Measurements from ENCODE around the gene PHRF1. TPM values are rescaled to one million over a fixed set of nuclear protein-coding genes. Genes with fewer than 3 reads are reported as not detected.

PHRF1 gene
- total and polyA plus RNA-seq, 9 donors, result 13.1 to 23.1 (median 20.1) TPM

DNA sequence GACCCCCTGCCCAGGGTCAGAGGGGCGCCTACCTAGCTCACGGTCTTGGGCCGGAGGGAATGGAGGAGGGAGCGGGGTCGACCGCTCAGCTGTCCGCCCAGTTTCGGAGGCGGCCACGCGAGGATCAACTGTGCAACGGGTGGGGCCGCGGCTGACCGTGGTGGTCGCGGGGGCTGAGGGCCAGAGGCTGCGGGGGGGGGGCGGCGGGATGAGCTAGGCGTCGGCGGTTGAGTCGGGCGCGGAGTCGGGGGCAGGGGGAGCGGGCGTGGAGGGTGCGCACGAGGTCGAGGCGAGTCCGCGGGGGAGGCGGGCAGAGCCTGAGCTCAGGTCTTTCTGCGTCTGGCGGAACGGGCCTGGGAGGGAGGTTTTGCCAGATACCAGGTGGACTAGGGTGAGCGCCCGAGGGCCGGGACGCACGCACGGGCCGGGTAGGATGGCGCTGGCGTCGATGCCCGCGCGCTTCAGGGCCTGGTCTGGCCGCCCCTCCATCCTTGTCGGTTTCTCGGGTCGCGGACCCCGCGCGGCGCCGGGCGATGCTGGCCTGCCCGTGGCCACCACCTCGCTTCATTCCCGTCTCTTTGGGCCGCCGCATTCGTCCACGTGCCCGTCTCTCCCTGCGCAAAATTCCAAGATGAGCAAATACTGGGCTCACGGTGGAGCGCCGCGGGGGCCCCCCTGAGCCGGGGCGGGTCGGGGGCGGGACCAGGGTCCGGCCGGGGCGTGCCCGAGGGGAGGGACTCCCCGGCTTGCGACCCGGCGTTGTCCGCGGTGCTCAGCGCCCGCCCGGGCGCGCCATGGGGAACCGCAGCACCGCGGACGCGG lies 60.5 kb downstream of the PHRF1 start, which contains the start of gene DRD4:
DRD4 (plus strand) TSS at position 759 of the 822 bp plus-strand sequence; CDS start at position 795, 36 bp downstream.
- Histone ChIP-seq H3K9me3 (replicated peaks; ENCODE audit: control insufficient read depth, low read depth, low read length) (no peaks in the 10 kb centered on the region), H3K27ac (ENCODE audit: low read length) (no peak within 1 kb of the TSS), H3K4me1 (ENCODE audit: control insufficient read depth, insufficient read depth, low read length) (peaks cover 28% of the 10 kb centered on the region), H3K36me3 (ENCODE audit: control insufficient read depth, insufficient read depth, low read length) (no peaks in the 10 kb centered on the region), H3K27me3 (ENCODE audit: control insufficient read depth, insufficient read depth, low read length) (peaks cover 63% of the 10 kb centered on the region), H3K4me3 (ENCODE audit: low read length) (no peak within 1 kb of the TSS)
- no peak for DNase-seq
- 6% methylated on average over 99 of the region's 100 CpGs for WGBS (ENCODE audit: insufficient coverage)

DNA sequence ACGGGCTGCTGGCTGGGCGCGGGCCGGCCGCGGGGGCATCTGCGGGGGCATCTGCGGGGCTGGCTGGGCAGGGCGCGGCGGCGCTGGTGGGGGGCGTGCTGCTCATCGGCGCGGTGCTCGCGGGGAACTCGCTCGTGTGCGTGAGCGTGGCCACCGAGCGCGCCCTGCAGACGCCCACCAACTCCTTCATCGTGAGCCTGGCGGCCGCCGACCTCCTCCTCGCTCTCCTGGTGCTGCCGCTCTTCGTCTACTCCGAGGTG lies 61.0 kb downstream of the PHRF1 start:
- Histone ChIP-seq H3K36me3 (ENCODE audit: control insufficient read depth, insufficient read depth, low read length) (peaks cover 4% of the 10 kb centered on the region), H3K27me3 (ENCODE audit: control insufficient read depth, insufficient read depth, low read length) (peaks cover 63% of the 10 kb centered on the region), H3K9me3 (replicated peaks; ENCODE audit: control insufficient read depth, low read depth, low read length) (no peaks in the 10 kb centered on the region), H3K4me3 (ENCODE audit: low read length) (no peak overlapping the region), H3K27ac (ENCODE audit: low read length) (no peak overlapping the region), H3K4me1 (ENCODE audit: control insufficient read depth, insufficient read depth, low read length) (peaks cover 28% of the 10 kb centered on the region)
- 2% methylated on average over 34 of the region's 34 CpGs for WGBS (ENCODE audit: insufficient coverage)
- no peak for DNase-seq

DNA sequence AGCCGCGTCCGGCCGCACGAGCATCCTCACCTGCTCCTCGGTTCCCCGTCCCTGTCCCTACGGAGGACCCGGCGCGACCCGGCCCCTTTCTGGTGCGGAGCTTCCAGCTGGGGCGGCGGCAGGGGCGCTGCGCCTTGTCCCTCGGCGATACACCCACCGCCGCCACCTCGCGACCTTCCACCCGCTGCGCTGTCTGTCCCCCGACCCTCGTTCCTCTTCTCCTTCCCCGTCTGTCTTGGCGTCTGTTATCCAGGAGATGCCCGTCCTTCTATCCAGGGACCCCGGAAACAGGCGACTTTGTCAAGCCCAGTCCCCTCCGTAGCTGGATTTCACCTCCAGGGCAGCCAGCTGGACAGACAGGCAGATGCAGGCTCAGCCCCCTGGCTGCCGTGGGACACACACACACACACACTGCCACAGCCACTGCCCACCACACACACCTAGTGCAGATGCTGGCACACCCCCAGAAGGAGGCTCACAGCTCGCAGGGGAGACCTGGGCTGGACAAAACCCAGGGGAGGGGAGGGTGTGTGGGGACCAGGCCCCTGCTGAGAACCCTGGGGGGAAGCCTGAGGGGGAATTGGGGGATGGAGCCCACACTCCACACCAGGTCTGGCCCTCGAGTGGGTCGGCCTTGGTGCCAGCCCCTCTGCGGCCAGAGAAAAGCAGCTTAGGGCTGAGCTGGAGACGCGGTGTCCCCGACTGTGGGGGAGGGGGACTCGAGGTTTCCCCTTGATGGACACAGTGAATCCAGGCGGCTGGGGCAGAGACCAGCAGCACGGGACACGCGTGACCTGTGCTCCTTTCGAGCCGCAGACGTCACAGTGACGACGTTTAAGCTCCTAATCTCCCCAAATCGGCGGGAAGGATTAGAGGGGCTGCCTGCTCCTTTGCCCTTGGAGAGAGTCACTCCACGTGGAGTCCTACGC lies 61.6 kb downstream of the PHRF1 start:
- no peak overlapping the region for H3K4me3 ChIP-seq (ENCODE audit: low read length)
- peaks cover 64% of the 10 kb centered on the region for H3K27me3 ChIP-seq (ENCODE audit: control insufficient read depth, insufficient read depth, low read length)

DNA sequence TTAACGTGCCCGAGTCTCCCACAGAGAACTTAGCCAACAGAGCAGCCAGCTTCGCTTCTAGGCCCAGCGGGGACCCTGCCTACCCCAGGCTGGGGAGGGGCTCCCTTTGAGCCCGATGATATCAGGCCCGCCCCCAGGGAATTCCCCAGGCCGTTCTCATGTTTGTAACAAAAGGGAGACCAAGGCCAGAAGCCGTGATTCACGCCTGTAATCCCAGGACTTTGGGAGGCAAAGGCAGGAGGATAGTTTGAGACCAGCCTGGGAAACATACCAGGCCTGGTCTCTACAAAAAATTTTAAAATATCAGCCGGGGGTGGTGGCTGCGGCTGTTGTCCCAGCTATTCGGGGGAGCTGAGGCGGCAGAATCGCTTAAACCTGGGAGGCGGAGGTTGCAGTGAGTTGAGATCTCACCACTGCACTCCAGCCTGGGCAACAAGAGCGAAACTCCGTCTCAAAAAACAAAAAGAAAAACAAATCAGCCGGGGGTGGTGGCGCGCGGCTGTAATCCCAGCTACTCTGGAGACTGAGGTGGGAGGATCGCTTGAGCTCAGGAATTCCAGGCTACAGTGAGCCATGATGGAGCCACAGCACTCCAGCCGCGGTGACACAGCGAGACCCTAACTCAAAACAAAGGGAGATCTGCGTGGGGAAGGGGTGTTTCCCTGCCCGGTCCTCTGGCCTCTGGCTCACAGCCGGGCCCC lies 62.5 kb downstream of the PHRF1 start:
- DNase-seq, result no peak
- 20% methylated on average over 13 of the region's 28 CpGs for WGBS (ENCODE audit: insufficient coverage)
- no peak overlapping the region for H3K4me3 ChIP-seq (ENCODE audit: low read length)
- H3K27ac ChIP-seq (ENCODE audit: low read length), result no peak overlapping the region
- H3K36me3 ChIP-seq (ENCODE audit: control insufficient read depth, insufficient read depth, low read length), result peaks cover 12% of the 10 kb centered on the region
- H3K4me1 ChIP-seq (ENCODE audit: control insufficient read depth, insufficient read depth, low read length), result peaks cover 27% of the 10 kb centered on the region
- H3K27me3 ChIP-seq (ENCODE audit: control insufficient read depth, insufficient read depth, low read length), result peaks cover 64% of the 10 kb centered on the region
- no peaks in the 10 kb centered on the region for H3K9me3 ChIP-seq (replicated peaks; ENCODE audit: control insufficient read depth, low read depth, low read length)

More for the DNA sequence above, 61.6 kb downstream of the PHRF1 start:
- Histone ChIP-seq H3K27ac (ENCODE audit: low read length) (no peak overlapping the region), H3K9me3 (replicated peaks; ENCODE audit: control insufficient read depth, low read depth, low read length) (no peaks in the 10 kb centered on the region), H3K36me3 (ENCODE audit: control insufficient read depth, insufficient read depth, low read length) (peaks cover 6% of the 10 kb centered on the region), H3K4me1 (ENCODE audit: control insufficient read depth, insufficient read depth, low read length) (peaks cover 28% of the 10 kb centered on the region)
- WGBS (ENCODE audit: insufficient coverage), result 14% methylated on average over 48 of the region's 55 CpGs
- DNase-seq, result no peak

DNA sequence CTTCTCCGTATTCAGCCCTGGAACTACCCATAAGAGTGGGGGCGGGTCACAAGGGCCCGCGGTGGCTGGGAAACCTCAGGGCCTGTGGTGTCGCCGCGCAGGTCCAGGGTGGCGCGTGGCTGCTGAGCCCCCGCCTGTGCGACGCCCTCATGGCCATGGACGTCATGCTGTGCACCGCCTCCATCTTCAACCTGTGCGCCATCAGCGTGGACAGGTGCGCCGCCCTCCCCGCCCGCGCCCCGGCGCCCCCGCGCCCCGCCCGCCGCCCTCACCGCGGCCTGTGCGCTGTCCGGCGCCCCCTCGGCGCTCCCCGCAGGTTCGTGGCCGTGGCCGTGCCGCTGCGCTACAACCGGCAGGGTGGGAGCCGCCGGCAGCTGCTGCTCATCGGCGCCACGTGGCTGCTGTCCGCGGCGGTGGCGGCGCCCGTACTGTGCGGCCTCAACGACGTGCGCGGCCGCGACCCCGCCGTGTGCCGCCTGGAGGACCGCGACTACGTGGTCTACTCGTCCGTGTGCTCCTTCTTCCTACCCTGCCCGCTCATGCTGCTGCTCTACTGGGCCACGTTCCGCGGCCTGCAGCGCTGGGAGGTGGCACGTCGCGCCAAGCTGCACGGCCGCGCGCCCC lies 63.2 kb downstream of the PHRF1 start:
- Histone ChIP-seq H3K27ac (ENCODE audit: low read length) (no peak overlapping the region), H3K36me3 (ENCODE audit: control insufficient read depth, insufficient read depth, low read length) (peaks cover 19% of the 10 kb centered on the region), H3K27me3 (ENCODE audit: control insufficient read depth, insufficient read depth, low read length) (peaks cover 64% of the 10 kb centered on the region), H3K9me3 (replicated peaks; ENCODE audit: control insufficient read depth, low read depth, low read length) (no peaks in the 10 kb centered on the region), H3K4me1 (ENCODE audit: control insufficient read depth, insufficient read depth, low read length) (peaks cover 27% of the 10 kb centered on the region), H3K4me3 (ENCODE audit: low read length) (no peak overlapping the region)
- no peak for DNase-seq
- WGBS (ENCODE audit: insufficient coverage), result 1% methylated on average over 79 of the region's 80 CpGs

DNA sequence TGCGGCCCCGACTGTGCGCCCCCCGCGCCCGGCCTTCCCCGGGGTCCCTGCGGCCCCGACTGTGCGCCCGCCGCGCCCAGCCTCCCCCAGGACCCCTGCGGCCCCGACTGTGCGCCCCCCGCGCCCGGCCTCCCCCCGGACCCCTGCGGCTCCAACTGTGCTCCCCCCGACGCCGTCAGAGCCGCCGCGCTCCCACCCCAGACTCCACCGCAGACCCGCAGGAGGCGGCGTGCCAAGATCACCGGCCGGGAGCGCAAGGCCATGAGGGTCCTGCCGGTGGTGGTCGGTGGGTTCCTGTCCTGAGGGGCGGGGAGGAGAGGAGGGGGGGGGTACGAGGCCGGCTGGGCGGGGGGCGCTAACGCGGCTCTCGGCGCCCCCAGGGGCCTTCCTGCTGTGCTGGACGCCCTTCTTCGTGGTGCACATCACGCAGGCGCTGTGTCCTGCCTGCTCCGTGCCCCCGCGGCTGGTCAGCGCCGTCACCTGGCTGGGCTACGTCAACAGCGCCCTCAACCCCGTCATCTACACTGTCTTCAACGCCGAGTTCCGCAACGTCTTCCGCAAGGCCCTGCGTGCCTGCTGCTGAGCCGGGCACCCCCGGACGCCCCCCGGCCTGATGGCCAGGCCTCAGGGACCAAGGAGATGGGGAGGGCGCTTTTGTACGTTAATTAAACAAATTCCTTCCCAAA lies 63.9 kb downstream of the PHRF1 start:
- no peak for DNase-seq
- 12% methylated on average over 21 of the region's 69 CpGs for WGBS (ENCODE audit: insufficient coverage)
- Histone ChIP-seq H3K4me3 (ENCODE audit: low read length) (no peak overlapping the region), H3K36me3 (ENCODE audit: control insufficient read depth, insufficient read depth, low read length) (peaks cover 22% of the 10 kb centered on the region), H3K27ac (ENCODE audit: low read length) (no peak overlapping the region), H3K4me1 (ENCODE audit: control insufficient read depth, insufficient read depth, low read length) (peaks cover 27% of the 10 kb centered on the region), H3K9me3 (replicated peaks; ENCODE audit: control insufficient read depth, low read depth, low read length) (no peaks in the 10 kb centered on the region), H3K27me3 (ENCODE audit: control insufficient read depth, insufficient read depth, low read length) (peaks cover 58% of the 10 kb centered on the region)

DNA sequence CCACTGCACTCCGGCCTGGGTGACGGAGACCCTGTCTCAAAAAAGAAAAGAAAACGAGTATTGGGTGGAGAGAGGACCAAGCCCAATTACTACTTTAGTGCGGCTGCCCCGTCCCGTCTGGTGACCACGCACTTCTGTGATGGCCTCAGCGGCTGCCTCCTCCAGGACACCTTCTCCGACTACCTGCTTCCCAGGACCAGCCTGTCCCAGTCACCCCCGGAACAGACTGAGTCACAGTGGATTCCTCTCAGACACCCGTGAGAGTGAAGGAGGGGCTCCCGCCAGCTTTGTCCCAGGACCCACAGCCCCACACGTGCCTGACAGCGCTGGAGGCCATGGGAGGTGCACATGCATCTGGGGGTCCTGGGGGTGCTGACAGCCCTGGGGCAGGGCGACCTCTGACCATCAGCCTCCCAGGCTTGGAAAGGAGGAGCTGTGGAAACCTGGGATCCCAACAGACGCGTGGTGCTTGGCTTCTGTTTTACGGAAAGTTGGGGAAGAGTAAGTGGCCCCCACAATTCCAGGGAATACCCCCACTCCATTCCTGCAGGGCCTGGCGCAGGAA lies 65.6 kb downstream of the PHRF1 start:
- WGBS (ENCODE audit: insufficient coverage), result 85% methylated on average over 12 of the region's 19 CpGs
- H3K4me3 ChIP-seq (ENCODE audit: low read length), result no peak overlapping the region
- H3K27me3 ChIP-seq (ENCODE audit: control insufficient read depth, insufficient read depth, low read length), result peaks cover 43% of the 10 kb centered on the region
- H3K9me3 ChIP-seq (replicated peaks; ENCODE audit: control insufficient read depth, low read depth, low read length), result no peaks in the 10 kb centered on the region
- peaks cover 27% of the 10 kb centered on the region for H3K36me3 ChIP-seq (ENCODE audit: control insufficient read depth, insufficient read depth, low read length)
- no peak overlapping the region for H3K27ac ChIP-seq (ENCODE audit: low read length)
- no peak for DNase-seq
- peaks cover 24% of the 10 kb centered on the region for H3K4me1 ChIP-seq (ENCODE audit: control insufficient read depth, insufficient read depth, low read length)

DNA sequence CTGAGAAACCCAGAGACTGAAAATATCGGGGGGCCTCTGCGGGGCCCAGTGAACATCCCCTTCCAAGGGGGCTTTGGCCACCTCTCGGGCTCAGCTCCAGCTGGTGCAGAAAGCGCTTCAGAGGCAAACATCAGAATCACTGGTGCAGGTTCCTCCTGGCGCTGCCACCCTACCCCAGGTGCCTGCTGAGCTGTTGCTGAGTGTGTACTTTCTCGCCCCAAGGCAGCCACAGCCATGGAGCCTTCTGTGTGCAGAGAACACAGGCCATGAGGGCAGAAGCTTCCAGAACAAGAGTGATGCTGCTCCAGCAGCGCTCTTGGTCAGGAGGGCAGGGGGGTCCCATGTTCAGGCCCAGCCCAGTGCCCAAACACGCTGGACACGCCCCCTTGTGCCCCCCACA lies 67.1 kb downstream of the PHRF1 start:
- H3K9me3 ChIP-seq (replicated peaks; ENCODE audit: control insufficient read depth, low read depth, low read length), result no peaks in the 10 kb centered on the region
- H3K4me1 ChIP-seq (ENCODE audit: control insufficient read depth, insufficient read depth, low read length), result peaks cover 15% of the 10 kb centered on the region
- DNase-seq, result no peak
- no peak overlapping the region for H3K4me3 ChIP-seq (ENCODE audit: low read length)
- peaks cover 29% of the 10 kb centered on the region for H3K36me3 ChIP-seq (ENCODE audit: control insufficient read depth, insufficient read depth, low read length)
- H3K27me3 ChIP-seq (ENCODE audit: control insufficient read depth, insufficient read depth, low read length), result peaks cover 30% of the 10 kb centered on the region
- 95% methylated on average over 9 of the region's 9 CpGs for WGBS (ENCODE audit: insufficient coverage)
- H3K27ac ChIP-seq (ENCODE audit: low read length), result no peak overlapping the region

Measured in muscle of leg (tissue), 11 donors.